Stimulated activated CD4-positive, alpha-beta T cell treated with anti-CD3 and anti-CD28 coated beads, Interleukin-4, amount 100 ng/mL, for 1 hour (primary cell): Measurements from ENCODE around the gene ABCD2.
"Not testable (repeated sequence)": the region's sequence is repeated elsewhere in the genome, so short reads cannot be mapped to it uniquely, and the experiment has no call there.

Experiments used
- DNase-seq: peaks from one replicate; pipeline ENCODE4 v3.0.0-alpha.2; 2020

Gene ABCD2

GRCh38 chr12:39526974-39527373 lies 92.6 kb downstream of the ABCD2 start:
- DNase-seq = no peak

GRCh38 chr12:39522167-39522566 lies 97.4 kb downstream of the ABCD2 start:
- DNase-seq = not testable (repeated sequence)

- no peak for DNase-seq
Measured at GRCh38 chr12:39510001-39510400, 109.6 kb downstream of the ABCD2 start.

GRCh38 chr12:39505554-39505953 lies 114.0 kb downstream of the ABCD2 start:
- no peak for DNase-seq

GRCh38 chr12:39505023-39505422 lies 114.6 kb downstream of the ABCD2 start:
- no peak for DNase-seq

GRCh38 chr12:39503439-39503838 lies 116.2 kb downstream of the ABCD2 start:
- no peak for DNase-seq

DNA sequence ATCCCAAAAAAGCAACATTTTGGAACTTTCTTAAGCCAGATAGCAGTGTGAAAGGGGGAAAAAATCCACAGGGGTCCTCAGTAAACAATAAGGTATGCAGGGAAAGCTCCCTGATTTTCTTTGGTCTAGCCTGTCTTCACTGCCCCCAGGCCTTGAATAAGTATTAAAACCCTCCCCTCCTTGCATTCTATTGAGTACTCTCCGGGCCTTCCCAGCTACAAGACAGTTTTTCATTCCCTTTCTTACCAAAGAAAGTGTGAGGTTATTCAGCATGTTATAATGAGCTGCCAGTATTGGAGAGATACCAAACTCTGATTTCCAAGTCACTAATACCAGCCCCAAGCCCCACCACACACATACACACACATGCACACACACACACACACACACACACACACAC lies 116.9 kb downstream of the ABCD2 start:
- DNase-seq = no peak
